GM18867 (cell line): ENCODE data around the gene HDGFL3.
"Not testable (repeated sequence)": the region's sequence is repeated elsewhere in the genome, so short reads cannot be mapped to it uniquely, and the experiment has no call there.

ENCODE experiments used
- ATAC-seq: cut with Tn5 transposase; IDR thresholded peaks from one replicate; pipeline ENCODE4 v1.9.1; 2021; ENCODE audit warnings: mild to moderate bottlenecking, moderate library complexity; ENCODE audit not compliant: unreplicated experiment

Gene HDGFL3

GRCh38 chr15:83106994-83107840, 100.4 kb downstream of the HDGFL3 start, which contains the start of gene TM6SF1:
TM6SF1 (plus strand) TSS chr15:83107645; CDS start chr15:83107681, 36 bp downstream.
- no peak for ATAC-seq

GRCh38 chr15:83105440-83105839, 102.2 kb downstream of the HDGFL3 start:
- ATAC-seq = no peak

GRCh38 chr15:83104141-83104540, 103.5 kb downstream of the HDGFL3 start:
- no peak for ATAC-seq

- no peak for ATAC-seq
Observed at GRCh38 chr15:83102346-83102745, 105.3 kb downstream of the HDGFL3 start.

GRCh38 chr15:83100097-83100646, 107.5 kb downstream of the HDGFL3 start:
- ATAC-seq = no peak

- no peak for ATAC-seq
Observed at GRCh38 chr15:83099290-83099689, 108.3 kb downstream of the HDGFL3 start.

- ATAC-seq = no peak
Observed at GRCh38 chr15:83098079-83098478, 109.5 kb downstream of the HDGFL3 start.

- ATAC-seq = no peak
Observed at GRCh38 chr15:83094583-83094982, 113.0 kb downstream of the HDGFL3 start.

GRCh38 chr15:83092309-83092976, 115.2 kb downstream of the HDGFL3 start:
- ATAC-seq = no peak

GRCh38 chr15:83091965-83092308, 115.7 kb downstream of the HDGFL3 start:
- ATAC-seq = not testable (repeated sequence)

- no peak for ATAC-seq
Observed at GRCh38 chr15:83090465-83090864, 117.2 kb downstream of the HDGFL3 start.

- ATAC-seq = no peak
Observed at GRCh38 chr15:83088876-83089275, 118.7 kb downstream of the HDGFL3 start.

GRCh38 chr15:83087576-83087975, 120.0 kb downstream of the HDGFL3 start:
- ATAC-seq = no peak

GRCh38 chr15:83085864-83086552, 121.6 kb downstream of the HDGFL3 start:
- not testable (repeated sequence) for ATAC-seq

GRCh38 chr15:83085461-83085860, 122.2 kb downstream of the HDGFL3 start:
- ATAC-seq = not testable (repeated sequence)

- no peak for ATAC-seq
Observed at GRCh38 chr15:83082730-83083386, 124.8 kb downstream of the HDGFL3 start.

- ATAC-seq = no peak
Observed at GRCh38 chr15:83081256-83082014, 126.2 kb downstream of the HDGFL3 start.

- ATAC-seq = no peak
Observed at GRCh38 chr15:83078712-83079111, 128.9 kb downstream of the HDGFL3 start.
